BLaER1 treated with 17β-estradiol and CSF1 and Interleukin-3, amounts not matched to agents 10 nM and 100 nM (cell line): ENCODE results near the gene CPNE8.

Experiments
- H3K27ac ChIP-seq, 11 experiments: shearing (Covaris generic); formaldehyde crosslinking; 2 replicates each; pipeline ENCODE4 v1.8.1; 2022
- H3K27me3 ChIP-seq, 11 experiments: shearing (Covaris generic); formaldehyde crosslinking; 2 replicates each; pipeline ENCODE4 v1.8.1; 2022
- H3K36me3 ChIP-seq, 11 experiments: shearing (Covaris generic); formaldehyde crosslinking; 2 replicates each; pipeline ENCODE4 v1.8.1; 2022
- H3K4me1 ChIP-seq, 10 experiments: shearing (Covaris generic); formaldehyde crosslinking; 2 replicates each; pipeline ENCODE4 v1.8.1; 2022
- H3K4me2 ChIP-seq, 11 experiments: shearing (Covaris generic); formaldehyde crosslinking; 2 replicates each; pipeline ENCODE4 v1.8.1; 2022
- H3K4me3 ChIP-seq, 10 experiments: shearing (Covaris generic); formaldehyde crosslinking; 2 replicates each; pipeline ENCODE4 v1.8.1; 2022
- H3K9ac ChIP-seq, 11 experiments: shearing (Covaris generic); formaldehyde crosslinking; 2 replicates each; pipeline ENCODE4 v1.8.1; 2022
- H3K9me3 ChIP-seq, 11 experiments: shearing (Covaris generic); formaldehyde crosslinking; replicated peaks in 1 of 11; 2 replicates each; pipeline ENCODE4 v1.8.1; 2022
- H4K20me1 ChIP-seq, 11 experiments: shearing (Covaris generic); formaldehyde crosslinking; 2 replicates each; pipeline ENCODE4 v1.8.1; 2022
- Cebpa-rat ChIP-seq, 11 experiments: shearing (Covaris generic); IDR thresholded peaks; 2 replicates each; pipeline ENCODE4 v1.8.1; 2022

Gene CPNE8

DNA sequence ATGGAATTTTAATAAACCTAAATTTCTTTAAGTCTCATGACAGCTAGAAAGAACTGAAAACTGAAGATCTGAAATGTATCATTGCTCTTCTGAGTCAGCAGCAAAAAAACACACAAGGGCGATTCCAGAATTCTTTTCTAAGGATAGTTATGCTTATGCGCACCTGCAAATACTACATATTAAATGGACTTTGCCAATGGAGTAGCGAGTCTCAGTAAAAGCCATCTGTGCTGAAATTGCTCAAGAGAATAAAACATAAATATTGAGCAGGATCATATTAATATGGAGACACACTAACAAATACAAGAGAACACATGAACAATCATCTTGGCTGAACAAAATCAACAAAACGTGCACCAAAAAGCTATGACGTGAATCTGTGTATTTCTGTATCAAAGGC is 73.7 kb downstream of the CPNE8 start:
- no peak overlapping the region for H3K9ac ChIP-seq

DNA sequence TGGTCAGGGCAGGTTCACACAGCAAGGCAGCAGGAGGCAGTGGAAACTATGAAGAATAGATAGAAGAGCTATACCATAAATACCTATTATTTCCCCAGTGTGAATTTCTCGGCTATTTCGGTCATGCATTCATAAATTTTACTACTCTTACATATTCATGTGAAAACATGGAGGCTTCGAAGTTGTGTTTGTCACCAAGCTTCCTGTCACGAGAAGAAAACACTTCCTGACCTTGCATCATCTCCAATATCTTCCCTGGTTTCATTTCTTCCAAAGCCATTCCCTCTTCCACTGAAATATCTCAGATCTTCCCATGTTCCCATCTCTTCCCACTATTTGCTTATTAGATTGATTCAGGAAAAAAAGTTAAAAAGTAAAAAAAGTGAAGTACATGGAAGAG is 80.4 kb downstream of the CPNE8 start:
- H4K20me1 ChIP-seq = no peaks in the 10 kb centered on the region
- no peak overlapping the region for H3K4me3 ChIP-seq
- TF ChIP-seq Cebpa-rat (IDR thresholded peaks at IDR 0.05) = no peak
- no peak overlapping the region for H3K9ac ChIP-seq
- peaks cover 0 to 16% (median 0%) of the 10 kb centered on the region in 11 experiments; a peak in 1 of 22 replicates for H3K36me3 ChIP-seq
- no peak overlapping the region for H3K27ac ChIP-seq
- H3K4me1 ChIP-seq = peaks cover 0 to 17% (median 0%) of the 10 kb centered on the region in 10 experiments; a peak in 5 of 20 replicates
- no peaks in the 10 kb centered on the region for H3K9me3 ChIP-seq
- H3K4me2 ChIP-seq = no peak overlapping the region
- H3K27me3 ChIP-seq = no peaks in the 10 kb centered on the region

More for the DNA sequence above, 73.7 kb downstream of the CPNE8 start:
- Histone ChIP-seq H3K27me3 (no peaks in the 10 kb centered on the region), H3K27ac (no peak overlapping the region), H3K9me3 (peaks cover 0 to 4% (median 0%) of the 10 kb centered on the region in 11 experiments; a peak in 3 of 22 replicates), H4K20me1 (0 out of 22 replicates have a peak, but pooled peaks cover 0 to 4% (median 0%) of the 10 kb centered on the region in 11 experiments), H3K4me2 (no peak overlapping the region), H3K4me1 (no peaks in the 10 kb centered on the region), H3K36me3 (peaks cover 0 to 30% (median 0%) of the 10 kb centered on the region in 11 experiments; a peak in 1 of 22 replicates), H3K4me3 (no peak overlapping the region)
- TF ChIP-seq Cebpa-rat (IDR thresholded peaks at IDR 0.05) = no peak

DNA sequence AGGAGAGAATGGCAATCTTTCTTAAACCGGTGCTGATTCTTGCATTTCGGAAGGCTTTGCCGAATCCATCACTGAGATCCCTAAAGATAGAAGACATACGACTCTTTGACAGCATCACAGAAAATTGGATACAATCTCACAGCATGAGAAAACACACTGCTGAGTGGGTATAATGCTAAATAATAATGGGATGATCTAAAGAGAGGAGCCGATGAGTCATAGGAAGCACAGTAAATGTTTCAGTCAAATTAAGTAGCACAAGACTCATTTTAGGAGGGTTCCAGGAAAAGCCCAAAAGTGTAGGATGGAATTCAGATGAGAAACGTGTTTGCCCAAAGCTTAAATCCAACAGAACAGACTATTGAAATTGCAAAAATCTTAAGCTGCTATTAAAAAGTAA is 81.7 kb downstream of the CPNE8 start:
- H3K4me1 ChIP-seq = peaks cover 0 to 17% (median 0%) of the 10 kb centered on the region in 10 experiments; a peak in 5 of 20 replicates
- H3K27ac ChIP-seq = no peak overlapping the region
- peaks cover 0 to 16% (median 0%) of the 10 kb centered on the region in 11 experiments; a peak in 1 of 22 replicates for H3K36me3 ChIP-seq
- H4K20me1 ChIP-seq = no peaks in the 10 kb centered on the region
- no peak overlapping the region for H3K9ac ChIP-seq
- no peaks in the 10 kb centered on the region for H3K9me3 ChIP-seq
- H3K27me3 ChIP-seq = no peaks in the 10 kb centered on the region
- H3K4me3 ChIP-seq = no peak overlapping the region
- TF ChIP-seq Cebpa-rat (IDR thresholded peaks at IDR 0.05) = no peak
- peak overlapping the region in 2 of 11 experiments; percentile 12 to 22; a peak in 2 of 22 replicates for H3K4me2 ChIP-seq

DNA sequence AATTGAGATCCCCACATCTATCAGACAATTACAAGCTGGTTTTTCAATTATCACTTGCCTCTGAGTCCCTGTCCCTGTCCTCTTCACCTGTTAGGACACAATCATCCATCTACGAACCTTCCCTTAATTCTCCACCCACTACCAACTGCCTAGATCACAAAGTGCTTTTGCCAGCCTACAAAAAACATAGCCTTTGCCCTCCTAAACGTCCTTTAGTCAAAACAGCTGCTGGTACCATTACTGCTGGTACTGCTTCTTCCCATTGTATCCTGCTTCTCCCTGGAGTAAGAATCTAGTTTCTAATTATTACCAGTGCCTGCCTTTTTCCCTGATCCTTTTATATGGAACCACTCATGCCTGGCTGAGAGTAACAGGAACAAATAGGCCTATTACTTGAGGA is 82.1 kb downstream of the CPNE8 start:
- Histone ChIP-seq H3K9ac (no peak overlapping the region), H3K9me3 (no peaks in the 10 kb centered on the region), H3K27me3 (no peaks in the 10 kb centered on the region), H4K20me1 (no peaks in the 10 kb centered on the region), H3K36me3 (peaks cover 0 to 16% (median 0%) of the 10 kb centered on the region in 11 experiments; a peak in 1 of 22 replicates), H3K4me1 (peaks cover 0 to 17% (median 0%) of the 10 kb centered on the region in 10 experiments; a peak in 5 of 20 replicates), H3K4me3 (no peak overlapping the region), H3K4me2 (peak overlapping the region in 1 of 11 experiments; percentile 12; a peak in 3 of 22 replicates), H3K27ac (no peak overlapping the region)
- no peak for TF ChIP-seq Cebpa-rat (IDR thresholded peaks at IDR 0.05)

DNA sequence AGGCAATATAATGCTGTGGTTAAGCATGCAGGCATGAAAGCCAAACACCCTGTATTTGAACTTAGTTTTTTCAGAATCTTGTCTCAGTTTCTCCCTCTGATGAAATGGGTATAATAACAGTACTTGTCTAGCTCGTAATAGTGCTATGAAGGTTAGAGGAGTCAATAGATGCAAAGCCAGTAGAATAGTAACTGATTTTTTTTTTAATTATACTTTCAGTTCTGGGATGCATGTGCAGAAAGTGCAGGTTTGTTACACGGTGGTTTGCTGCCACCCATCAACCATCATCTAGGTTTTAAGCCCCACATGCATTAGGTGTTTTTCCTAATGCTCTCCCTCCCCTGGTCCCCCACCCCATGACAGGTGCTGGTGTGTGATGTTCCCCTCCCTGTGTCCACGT is 87.4 kb downstream of the CPNE8 start:
- no peak overlapping the region for H3K4me3 ChIP-seq
- H3K27me3 ChIP-seq = no peaks in the 10 kb centered on the region
- peak overlapping the region in 5 of 11 experiments; percentile 6 to 45 (median 32); a peak in 8 of 22 replicates for H3K4me2 ChIP-seq
- peaks cover 12 to 43% (median 27%) of the 10 kb centered on the region in 10 experiments; a peak in 18 of 20 replicates for H3K4me1 ChIP-seq
- no peak for TF ChIP-seq Cebpa-rat (IDR thresholded peaks at IDR 0.05)
- no peaks in the 10 kb centered on the region for H4K20me1 ChIP-seq
- H3K9ac ChIP-seq = no peak overlapping the region
- peaks cover 0 to 7% (median 0%) of the 10 kb centered on the region in 11 experiments; a peak in 3 of 22 replicates for H3K36me3 ChIP-seq
- peaks cover 0 to 1% (median 0%) of the 10 kb centered on the region in 11 experiments; a peak in 2 of 22 replicates for H3K9me3 ChIP-seq
- H3K27ac ChIP-seq = no peak overlapping the region

DNA sequence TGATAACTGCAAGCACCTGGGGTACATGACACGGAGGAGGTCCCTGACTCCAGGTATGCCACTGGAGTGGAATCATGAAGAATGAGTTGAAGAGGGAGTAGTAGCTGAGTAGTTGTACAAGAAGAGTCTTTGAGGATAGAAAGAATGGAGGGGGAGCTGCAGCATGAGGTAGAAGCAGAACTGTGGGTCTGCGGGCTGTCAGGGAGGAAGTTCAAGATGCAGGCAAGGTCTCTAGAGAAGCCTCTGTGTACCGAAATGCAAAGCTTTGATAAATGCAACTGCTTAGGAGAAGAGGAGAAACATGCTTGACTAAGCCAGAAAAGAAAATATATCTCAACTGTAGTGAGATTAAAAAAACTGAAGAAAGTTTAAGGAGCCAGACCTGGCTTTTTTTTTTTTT is 91.5 kb downstream of the CPNE8 start:
- Histone ChIP-seq H3K4me2 (peak overlapping the region; percentile 22 to 72 (median 48); a peak in 20 of 22 replicates), H3K9me3 (peaks cover 0 to 18% (median 13%) of the 10 kb centered on the region in 11 experiments; a peak in 18 of 22 replicates), H3K9ac (0 out of 22 replicates have a peak overlapping the region, but pooled peaks of 1 of the 11 experiments have one; percentile 14), H3K4me3 (no peak overlapping the region), H3K27me3 (no peaks in the 10 kb centered on the region), H3K36me3 (peaks cover 0 to 18% (median 0%) of the 10 kb centered on the region in 11 experiments; a peak in 6 of 22 replicates), H3K27ac (peak overlapping the region in 2 of 11 experiments; percentile 2 to 32; a peak in 2 of 22 replicates), H3K4me1 (peaks cover 27 to 54% (median 34%) of the 10 kb centered on the region in 10 experiments), H4K20me1 (no peaks in the 10 kb centered on the region)
- TF ChIP-seq Cebpa-rat (IDR thresholded peaks at IDR 0.05) = no peak

DNA sequence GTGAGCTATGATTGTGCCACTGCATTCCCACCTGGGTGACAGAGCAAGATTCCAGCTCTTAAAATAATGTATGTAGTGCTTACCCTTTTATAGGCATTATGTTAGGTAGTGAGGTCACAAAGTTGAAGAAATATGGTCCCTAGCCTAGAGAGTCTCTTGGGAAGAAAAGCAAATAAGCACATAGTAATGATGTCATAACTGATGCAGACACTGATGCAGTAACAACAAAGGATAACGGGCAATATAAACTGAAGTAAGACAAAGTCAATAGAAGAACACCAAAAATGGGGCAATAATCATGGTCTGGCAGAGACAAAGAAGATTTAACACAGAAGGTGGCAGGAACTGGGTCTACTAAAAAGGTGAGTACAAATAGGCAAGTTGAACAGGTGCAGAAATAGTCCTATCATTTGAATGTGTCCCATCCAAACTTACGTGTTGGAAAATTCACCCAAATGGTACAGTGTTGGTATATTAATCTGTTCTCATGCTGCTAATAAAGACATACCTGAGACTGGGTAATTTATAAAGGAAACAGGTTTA is 93.5 kb downstream of the CPNE8 start:
- Histone ChIP-seq H3K27ac (no peak overlapping the region), H3K9ac (no peak overlapping the region), H3K9me3 (peaks cover 0 to 18% (median 14%) of the 10 kb centered on the region in 11 experiments; a peak in 18 of 22 replicates), H3K27me3 (no peaks in the 10 kb centered on the region), H3K4me3 (no peak overlapping the region), H3K4me1 (peaks cover 20 to 43% (median 31%) of the 10 kb centered on the region in 10 experiments), H3K4me2 (no peak overlapping the region), H3K36me3 (peaks cover 0 to 18% (median 0%) of the 10 kb centered on the region in 11 experiments; a peak in 6 of 22 replicates), H4K20me1 (no peaks in the 10 kb centered on the region)
- no peak for TF ChIP-seq Cebpa-rat (IDR thresholded peaks at IDR 0.05)

DNA sequence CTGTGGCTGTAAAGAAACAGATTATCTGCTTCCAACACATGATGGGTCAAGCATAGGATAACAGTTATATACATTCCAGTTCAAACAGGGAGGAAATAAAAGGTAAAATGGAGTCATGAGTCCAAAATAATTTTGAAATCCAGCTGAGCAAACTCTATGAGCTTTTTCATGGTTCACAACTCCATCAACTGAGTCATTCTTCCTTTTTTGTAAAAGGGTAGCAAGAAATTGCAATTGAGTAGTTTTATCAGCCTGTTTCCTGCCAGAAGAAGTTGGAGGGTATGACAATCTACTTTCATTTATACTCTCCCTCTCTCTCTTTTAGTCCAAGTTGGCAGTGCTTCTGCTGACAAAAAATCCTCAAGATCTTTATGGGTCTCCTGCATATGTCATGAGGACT is 95.6 kb downstream of the CPNE8 start:
- Histone ChIP-seq H3K4me2 (peak overlapping the region in 9 of 11 experiments; percentile 6 to 68 (median 42); a peak in 13 of 22 replicates), H3K36me3 (peaks cover 0 to 18% (median 0%) of the 10 kb centered on the region in 11 experiments; a peak in 6 of 22 replicates), H3K4me1 (peaks cover 13 to 31% (median 28%) of the 10 kb centered on the region in 10 experiments), H3K4me3 (no peak overlapping the region), H3K9me3 (peaks cover 0 to 18% (median 14%) of the 10 kb centered on the region in 11 experiments; a peak in 18 of 22 replicates), H3K27me3 (no peaks in the 10 kb centered on the region), H3K9ac (no peak overlapping the region), H3K27ac (peak overlapping the region in 4 of 11 experiments; percentile 10 to 52 (median 19); a peak in 6 of 22 replicates), H4K20me1 (no peaks in the 10 kb centered on the region)
- no peak for TF ChIP-seq Cebpa-rat (IDR thresholded peaks at IDR 0.05)

DNA sequence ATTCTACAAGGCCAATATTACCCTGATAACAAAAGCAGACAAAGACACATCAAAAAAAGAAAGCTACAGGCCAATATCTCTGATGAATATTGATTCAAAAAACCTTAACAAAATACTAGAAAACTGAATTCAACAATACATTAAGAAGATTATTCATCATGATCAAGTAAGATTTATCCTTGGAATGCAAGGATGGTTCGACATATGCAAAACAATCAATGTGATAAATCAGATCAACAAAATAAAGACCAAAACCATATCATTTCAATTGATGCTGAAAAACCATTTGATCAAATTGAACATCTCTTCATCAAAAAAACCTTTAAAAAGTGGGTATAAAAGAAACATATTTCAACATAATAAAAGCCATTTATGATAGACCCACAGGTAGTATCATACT is 117.3 kb downstream of the CPNE8 start:
- Histone ChIP-seq H3K36me3 (no peaks in the 10 kb centered on the region), H3K9ac (no peak overlapping the region), H4K20me1 (no peaks in the 10 kb centered on the region), H3K4me2 (no peak overlapping the region), H3K4me3 (no peak overlapping the region), H3K9me3 (peaks cover 0 to 28% (median 19%) of the 10 kb centered on the region in 11 experiments; a peak in 17 of 22 replicates), H3K4me1 (no peaks in the 10 kb centered on the region), H3K27me3 (no peaks in the 10 kb centered on the region), H3K27ac (no peak overlapping the region)
- TF ChIP-seq Cebpa-rat (IDR thresholded peaks at IDR 0.05) = no peak
